Fibroblast of skin of right quadriceps (primary cell): Measurements from ENCODE around the gene BLTP2.
"Not testable (repeated sequence)": the region's sequence is repeated elsewhere in the genome, so short reads cannot be mapped to it uniquely, and the experiment has no call there.

ENCODE experiments used
- DNase-seq: peaks from one replicate; pipeline ENCODE4 v3.0.0-alpha.2; 2013

The BLTP2 gene

DNA sequence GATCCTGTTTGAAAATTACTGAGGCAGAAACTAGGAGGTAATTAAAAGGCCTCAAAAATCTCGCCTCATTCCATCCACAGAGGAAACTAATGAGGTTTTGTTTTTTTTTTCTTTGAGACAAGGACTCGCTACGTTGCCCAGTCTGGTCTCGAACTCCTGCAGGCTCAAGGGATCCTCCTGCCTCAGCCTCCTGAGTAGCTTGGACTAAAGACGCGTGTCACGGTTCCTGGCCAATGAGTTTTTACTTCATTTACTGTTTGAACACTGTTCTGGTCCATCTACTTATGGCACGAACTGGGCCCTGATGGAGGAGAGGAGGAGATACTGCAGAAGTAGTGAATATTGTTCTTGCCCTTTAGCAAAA is 600 bp upstream of the BLTP2 start:
- no peak for DNase-seq

DNA sequence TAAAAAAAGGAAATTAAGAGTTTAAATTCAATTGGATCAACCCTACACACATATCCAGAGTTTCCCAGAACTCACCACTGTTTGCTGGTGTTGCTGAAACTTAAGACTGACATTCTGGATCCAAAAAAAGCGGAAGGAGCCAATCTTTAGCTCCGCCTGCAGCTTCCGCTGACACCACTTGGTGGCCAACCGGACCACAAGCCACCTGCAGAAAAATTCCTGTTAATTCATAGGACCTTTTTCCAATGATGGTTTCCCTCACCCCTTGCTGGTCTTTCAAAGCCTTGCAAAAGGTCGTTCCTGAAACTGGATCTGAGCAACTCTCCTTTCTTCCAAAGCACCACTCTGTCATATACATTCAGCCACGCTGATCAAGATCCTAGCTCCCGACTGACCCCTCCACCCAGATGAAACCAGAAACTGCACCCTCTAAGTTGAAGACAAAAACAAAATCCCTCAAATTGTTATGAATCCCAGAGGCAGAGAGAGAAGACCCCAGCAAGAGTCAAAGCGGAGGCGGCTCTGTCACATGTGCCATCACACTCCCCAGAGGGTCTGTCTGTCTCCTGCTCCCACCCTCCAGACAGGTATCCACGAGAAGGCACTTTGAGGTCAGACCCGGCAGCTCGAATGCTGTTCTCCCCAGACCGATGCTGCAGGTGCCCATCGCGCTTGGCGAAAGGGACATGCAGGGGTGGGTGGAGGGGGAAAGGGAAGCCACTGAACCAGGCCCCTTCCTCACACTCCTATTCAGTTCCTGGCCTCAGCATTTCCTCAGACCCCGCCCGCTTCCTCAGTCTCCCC is 773 bp downstream of the BLTP2 start:
- peak; percentile 22 for DNase-seq

DNA sequence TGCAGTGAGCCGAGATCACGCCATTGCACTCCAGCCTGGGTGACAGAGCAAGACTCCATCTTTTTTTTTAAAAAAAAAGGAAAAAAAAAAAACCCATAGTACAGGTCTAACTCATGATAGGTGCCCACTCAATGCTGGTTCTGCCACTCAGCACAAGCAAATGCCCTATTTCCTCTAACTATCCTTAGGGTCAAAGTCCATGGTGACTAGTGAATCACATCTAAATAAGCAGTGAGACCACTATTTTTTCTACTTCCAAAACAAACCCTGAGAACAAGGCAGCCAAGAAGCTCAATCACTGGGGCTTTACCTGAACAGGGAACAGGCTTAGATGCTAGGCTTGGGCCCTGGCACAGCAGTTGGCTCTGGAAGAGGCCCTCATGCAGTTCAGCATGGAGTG is 3.4 kb downstream of the BLTP2 start:
- DNase-seq, result no peak

- no peak for DNase-seq
Observed at GRCh38 chr17:28635506-28635905, 9.5 kb downstream of the BLTP2 start.

GRCh38 chr17:28634206-28634865 is 10.6 kb downstream of the BLTP2 start:
- no peak for DNase-seq

DNA sequence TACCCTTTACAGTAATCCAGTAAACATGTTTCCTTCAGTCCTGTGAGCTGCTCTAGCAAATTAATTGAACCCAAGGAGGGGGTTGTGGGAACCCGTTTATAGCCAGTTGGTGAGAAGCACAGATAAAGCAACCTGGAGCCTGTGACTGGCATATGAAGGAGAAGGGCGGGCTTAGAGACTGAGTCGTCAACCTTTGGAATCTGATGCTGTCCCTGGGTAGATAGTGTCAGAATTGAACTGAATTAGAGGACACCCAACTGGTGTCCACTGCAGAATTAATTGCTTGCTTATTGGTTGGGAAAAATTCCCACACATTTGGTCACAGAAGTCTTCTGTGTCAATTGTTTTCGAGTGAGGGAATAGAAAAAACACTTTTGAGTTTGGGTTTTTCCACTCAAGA is 18.1 kb downstream of the BLTP2 start:
- DNase-seq, result no peak

GRCh38 chr17:28624148-28624547 is 20.8 kb downstream of the BLTP2 start:
- no peak for DNase-seq

DNA sequence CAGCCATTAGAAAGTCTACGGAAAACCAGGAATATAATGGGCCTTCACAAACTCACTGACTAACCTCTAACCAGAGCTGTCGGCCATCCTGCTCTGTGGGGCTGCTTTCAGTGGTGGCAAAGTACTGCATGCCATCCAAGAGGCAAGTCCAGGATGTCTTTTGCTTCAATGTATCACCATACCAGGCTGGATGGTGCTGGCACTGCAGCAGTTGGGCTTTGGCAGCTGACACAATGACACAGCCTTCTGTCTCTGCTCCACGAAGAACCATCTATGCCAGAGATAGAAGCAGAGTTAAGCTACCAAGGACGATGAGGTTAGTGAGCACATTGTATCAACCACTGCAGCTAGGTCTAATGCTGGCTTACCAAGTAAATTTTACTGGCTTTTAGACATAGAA is 21.3 kb downstream of the BLTP2 start:
- no peak for DNase-seq

DNA sequence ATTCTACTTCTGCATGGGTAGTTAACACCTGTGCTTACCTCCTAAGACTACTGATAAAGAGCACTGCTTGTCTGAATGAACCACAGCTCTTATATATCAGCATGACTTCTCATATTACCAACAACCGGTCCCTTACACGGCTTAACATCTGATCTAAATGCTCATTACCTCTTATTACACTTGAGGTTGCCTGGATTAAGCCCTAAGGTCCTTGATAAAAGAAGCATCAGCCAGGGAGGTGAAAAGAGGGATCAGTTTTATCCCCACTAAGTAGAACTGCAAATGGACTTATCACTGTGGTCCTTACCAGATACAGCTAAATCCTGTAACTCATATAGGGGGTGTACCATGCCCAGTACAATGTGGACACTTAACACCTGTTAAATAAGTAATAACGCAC is 22.8 kb downstream of the BLTP2 start:
- DNase-seq, result no peak

DNA sequence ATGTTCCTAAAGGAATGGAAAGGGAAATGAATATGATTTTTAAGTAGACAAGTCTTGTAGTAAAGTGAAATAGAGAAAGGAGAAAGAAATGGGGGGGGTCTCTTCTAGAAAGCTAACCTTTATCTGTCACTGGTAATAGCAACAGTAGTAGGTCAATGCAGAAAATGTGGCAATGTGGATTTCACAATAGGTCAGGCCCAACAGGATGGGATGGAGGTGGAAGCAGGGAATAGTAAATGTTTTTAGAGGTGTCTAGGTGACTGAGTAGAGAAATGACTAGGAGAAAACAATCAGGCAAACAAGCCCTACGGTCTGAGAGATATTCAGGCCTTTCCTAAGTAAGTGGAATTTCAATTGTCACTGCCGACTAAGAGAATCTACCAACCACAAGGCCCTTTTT is 24.9 kb downstream of the BLTP2 start:
- no peak for DNase-seq

- DNase-seq, result no peak
Observed at GRCh38 chr17:28618464-28618863, 26.5 kb downstream of the BLTP2 start.

- no peak for DNase-seq
Observed at GRCh38 chr17:28616281-28616680, 28.7 kb downstream of the BLTP2 start.

GRCh38 chr17:28615260-28615940 is 29.6 kb downstream of the BLTP2 start:
- no peak for DNase-seq

- DNase-seq, result no peak
Observed at GRCh38 chr17:28613931-28614381, 31.0 kb downstream of the BLTP2 start, which contains the start of gene RSKR. Gene RSKR, minus strand, starts transcription at chr17:28614185. Its CDS starts 24 bp downstream, at chr17:28614161.

DNA sequence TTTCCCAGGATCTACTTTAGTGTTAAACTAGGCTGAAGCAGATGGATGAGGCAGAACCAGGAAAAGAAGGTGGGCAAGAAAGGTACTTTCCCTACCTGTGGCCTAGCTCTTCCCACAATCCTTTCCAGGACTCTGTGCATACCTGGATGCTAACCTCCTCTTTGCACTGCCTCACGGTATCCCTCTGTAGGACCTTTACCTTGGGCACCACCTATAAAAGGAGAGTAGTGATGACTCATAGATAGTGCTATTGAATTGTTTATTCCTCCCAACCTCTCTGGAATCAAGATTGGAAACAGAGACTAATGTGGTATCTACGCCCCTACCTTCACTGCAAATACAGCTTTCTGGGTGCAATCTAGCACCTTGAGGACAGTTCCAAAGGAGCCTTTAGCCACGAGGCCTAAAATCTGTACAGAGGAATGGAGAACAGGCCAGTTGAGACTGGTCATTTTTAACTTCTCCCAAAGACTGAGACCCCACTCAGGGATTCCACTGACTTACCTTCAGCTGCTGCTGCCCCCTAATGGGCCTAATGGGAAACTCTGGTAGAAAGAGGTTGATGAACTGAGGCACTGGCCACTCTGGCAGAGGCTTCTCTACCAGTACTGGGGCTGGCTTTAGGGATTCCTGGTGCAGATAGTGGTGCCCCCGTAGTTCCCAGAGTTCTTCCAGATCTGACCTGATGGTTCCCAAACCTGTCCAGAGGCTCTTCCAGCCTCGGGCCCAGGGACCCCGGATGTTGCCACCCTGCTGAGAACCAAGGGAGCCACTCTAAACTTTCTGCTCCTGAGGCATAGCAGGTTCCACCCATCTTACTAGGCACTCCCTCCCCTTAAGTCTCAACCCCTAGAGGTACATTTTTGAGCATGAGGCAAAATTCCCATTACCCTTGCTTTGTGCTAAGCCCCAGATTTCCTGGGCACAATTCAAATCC is 31.8 kb downstream of the BLTP2 start:
- peak; percentile 28 for DNase-seq

DNA sequence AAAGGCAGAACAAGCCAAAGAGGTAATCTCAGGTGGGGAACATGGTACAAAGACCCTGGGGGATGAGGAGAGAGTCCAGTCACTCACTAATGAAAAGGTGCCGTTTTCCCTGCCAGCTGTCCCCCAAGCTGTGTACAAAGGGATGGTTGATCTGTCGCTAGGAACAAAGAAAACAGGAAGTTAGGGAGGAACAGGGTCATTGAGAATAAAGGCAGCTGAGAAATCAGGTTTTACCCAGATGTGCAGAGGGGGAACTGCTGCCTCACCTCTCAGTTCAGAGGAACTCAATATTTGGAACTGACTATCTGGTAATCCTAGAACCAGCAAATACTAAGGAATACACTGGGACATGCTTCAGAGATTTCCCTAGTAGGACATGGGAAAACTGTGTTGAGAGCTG is 32.4 kb downstream of the BLTP2 start:
- DNase-seq, result no peak

- no peak for DNase-seq
Observed at GRCh38 chr17:28610376-28610775, 34.6 kb downstream of the BLTP2 start.

GRCh38 chr17:28604031-28604430 is 40.9 kb downstream of the BLTP2 start:
- not testable (repeated sequence) for DNase-seq

DNA sequence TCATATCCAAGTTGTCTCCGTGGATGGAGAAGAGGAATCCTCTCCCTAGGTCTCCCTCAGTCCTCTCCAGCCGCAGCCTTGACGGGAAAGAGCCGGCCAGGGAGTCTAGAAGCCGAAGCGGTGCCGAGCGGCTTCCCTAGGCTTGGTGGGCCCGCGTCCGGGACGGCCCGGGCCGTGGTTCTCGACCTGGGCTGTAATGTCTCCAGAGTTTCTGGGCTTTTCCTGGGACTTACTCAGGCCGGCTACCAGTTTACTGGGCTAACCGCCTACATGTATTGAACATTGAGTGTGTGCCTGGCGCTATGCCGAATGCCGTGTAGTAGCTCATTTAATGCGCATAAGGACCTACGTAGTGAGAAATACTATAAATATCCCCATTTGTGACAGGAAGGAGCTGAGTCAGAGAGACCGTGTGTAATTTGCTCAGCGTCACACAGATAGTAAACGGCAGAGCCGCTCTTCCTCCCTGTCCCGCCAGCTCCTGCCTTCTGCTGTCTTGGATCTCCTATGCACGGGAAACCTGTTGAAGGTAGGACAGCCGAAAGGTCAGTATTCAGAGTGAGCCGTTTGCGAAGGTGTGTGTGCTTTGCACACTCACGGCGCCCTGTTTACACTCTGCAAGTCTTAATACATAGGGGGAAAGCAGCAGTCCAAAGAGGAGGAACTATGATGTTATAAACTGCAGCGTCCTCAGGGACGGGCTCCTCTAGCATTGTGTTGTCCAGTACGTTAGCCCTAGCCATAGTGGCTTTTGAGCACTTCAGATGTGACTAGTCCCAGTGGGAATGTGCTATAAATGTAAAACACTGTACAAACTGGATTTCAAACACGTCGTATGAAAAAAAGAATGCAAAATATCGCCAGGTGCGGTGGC is 45.4 kb downstream of the BLTP2 start:
- peak; percentile 91 for DNase-seq

DNA sequence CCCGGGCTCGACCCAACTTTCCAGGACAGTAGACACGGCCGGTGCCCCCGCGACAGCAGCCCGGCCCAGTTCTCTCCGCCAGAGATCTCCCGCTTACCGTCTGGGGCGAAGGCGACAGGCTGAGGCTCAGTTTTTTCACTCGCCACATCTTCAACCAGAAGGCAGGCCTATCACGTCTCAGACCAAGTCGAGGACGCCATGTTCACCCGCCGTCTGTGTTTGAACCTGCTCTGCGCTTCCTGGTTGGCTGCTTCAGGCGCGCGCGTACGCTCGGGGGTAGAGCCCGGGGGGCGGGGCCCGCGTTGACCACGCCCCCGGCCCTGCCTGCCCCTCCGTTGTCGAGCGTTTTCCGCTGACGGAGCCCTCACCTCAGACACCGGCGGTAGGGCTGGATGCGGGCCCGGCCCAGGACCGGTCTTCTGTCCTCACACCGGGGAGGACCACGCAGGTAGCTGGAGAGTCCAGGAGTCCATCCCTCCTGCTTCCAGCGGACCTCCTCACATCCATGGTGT is 46.1 kb downstream of the BLTP2 start, which contains the start of gene SPAG5:
TSS of gene SPAG5 (minus strand) at position 227 of the 512 bp plus-strand sequence. CDS start at position 148, 79 bp downstream.
- DNase-seq, result peak; percentile 90

GRCh38 chr17:28598389-28598788 is 46.6 kb downstream of the BLTP2 start:
- DNase-seq, result no peak
